SK-N-SH (cell line): ENCODE data around the gene KCNC2.

Experiments
- CTCF ChIP-seq: fragments of 200-600 bp; sonication (generic); IDR thresholded peaks from 2 replicates; pipeline ENCODE4 v1.6.1; 2017; ENCODE audit warnings: antibody characterized with exemption, mild to moderate bottlenecking, moderate library complexity
- EP300 ChIP-seq, 2 experiments: IDR thresholded peaks; 2 replicates each; pipeline versions ENCODE4 v1.4.0 to v1.6.1; 2012; ENCODE audit warnings: borderline replicate concordance in 1 of 2, low read depth in 1 of 2, low read length in 1 of 2
- EZH2phosphoT487 ChIP-seq: fragments of 200-600 bp; sonication (generic); IDR thresholded peaks from 2 replicates; pipeline ENCODE4 v1.6.1; 2017; ENCODE audit warnings: low read depth, mixed run types, mild to moderate bottlenecking, antibody characterized with exemption, moderate library complexity, borderline replicate concordance
- JUND ChIP-seq: IDR thresholded peaks from 2 replicates; pipeline ENCODE4 v1.4.0; 2012
- MAX ChIP-seq: IDR thresholded peaks from 2 replicates; pipeline ENCODE4 v1.4.0; 2012; ENCODE audit warnings: low read depth
- NFIC ChIP-seq: IDR thresholded peaks from 2 replicates; pipeline ENCODE4 v1.4.0; 2012; ENCODE audit warnings: borderline replicate concordance
- NRF1 ChIP-seq: IDR thresholded peaks from 2 replicates; pipeline ENCODE4 v1.6.1; 2012; ENCODE audit warnings: low read depth, mild to moderate bottlenecking, low read length
- POLR2AphosphoS5 ChIP-seq: IDR thresholded peaks from 2 replicates; pipeline ENCODE4 v1.6.1; 2012; ENCODE audit warnings: low read depth, low read length
- RAD21 ChIP-seq: IDR thresholded peaks from 2 replicates; pipeline ENCODE4 v1.6.1; 2012; ENCODE audit warnings: mild to moderate bottlenecking, low read length
- TCF12 ChIP-seq: IDR thresholded peaks from 2 replicates; pipeline ENCODE4 v1.4.0; 2012
- YY1 ChIP-seq: IDR thresholded peaks from 2 replicates; pipeline ENCODE4 v1.4.0; 2012; ENCODE audit warnings: low read depth, mild to moderate bottlenecking
- TF ChIP-seq, protein P1 (sequence below): fragments of 150-350 bp; IDR thresholded peaks from 2 replicates; pipeline ENCODE4 v1.6.1; 2016; ENCODE audit warnings: mild to moderate bottlenecking, low read depth, low read length
- TF ChIP-seq, protein P2 (sequence below): IDR thresholded peaks from 2 replicates; pipeline ENCODE4 v1.6.1; 2012; ENCODE audit warnings: mild to moderate bottlenecking, low read depth, low read length, moderate library complexity

DNA sequence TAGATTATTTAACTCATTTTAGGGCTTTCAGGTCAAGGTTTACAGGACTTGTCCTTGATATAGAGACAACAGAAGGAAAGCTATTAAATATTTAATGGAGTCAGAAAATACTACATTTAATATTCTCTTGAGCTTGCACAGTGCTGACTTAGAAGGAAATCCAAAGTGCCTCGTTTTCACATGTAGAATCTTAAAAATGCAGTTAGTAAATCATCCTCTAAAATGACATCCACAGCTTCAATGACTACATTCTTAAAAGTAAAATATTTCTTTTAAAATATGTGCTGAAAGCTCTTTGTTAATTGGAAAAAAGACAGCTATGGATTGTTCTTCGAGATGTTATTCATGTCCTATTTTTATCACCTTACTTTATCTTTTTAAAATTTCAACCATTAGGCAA is 146.9 kb downstream of the KCNC2 start:
- no peak for TF ChIP-seq EP300 (IDR thresholded peaks at IDR 0.05; ENCODE audit: borderline replicate concordance in 1 of 2, low read depth in 1 of 2, low read length in 1 of 2)
- TF ChIP-seq JUND: no peak
- TF ChIP-seq POLR2AphosphoS5: no peak
- TF ChIP-seq CTCF: no peak
- TF ChIP-seq NFIC: no peak
- TF ChIP-seq RAD21: no peak
- no peak for TF ChIP-seq NRF1
- TF ChIP-seq, protein P1, sequence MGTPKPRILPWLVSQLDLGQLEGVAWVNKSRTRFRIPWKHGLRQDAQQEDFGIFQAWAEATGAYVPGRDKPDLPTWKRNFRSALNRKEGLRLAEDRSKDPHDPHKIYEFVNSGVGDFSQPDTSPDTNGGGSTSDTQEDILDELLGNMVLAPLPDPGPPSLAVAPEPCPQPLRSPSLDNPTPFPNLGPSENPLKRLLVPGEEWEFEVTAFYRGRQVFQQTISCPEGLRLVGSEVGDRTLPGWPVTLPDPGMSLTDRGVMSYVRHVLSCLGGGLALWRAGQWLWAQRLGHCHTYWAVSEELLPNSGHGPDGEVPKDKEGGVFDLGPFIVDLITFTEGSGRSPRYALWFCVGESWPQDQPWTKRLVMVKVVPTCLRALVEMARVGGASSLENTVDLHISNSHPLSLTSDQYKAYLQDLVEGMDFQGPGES: no peak
- TF ChIP-seq, protein P2, sequence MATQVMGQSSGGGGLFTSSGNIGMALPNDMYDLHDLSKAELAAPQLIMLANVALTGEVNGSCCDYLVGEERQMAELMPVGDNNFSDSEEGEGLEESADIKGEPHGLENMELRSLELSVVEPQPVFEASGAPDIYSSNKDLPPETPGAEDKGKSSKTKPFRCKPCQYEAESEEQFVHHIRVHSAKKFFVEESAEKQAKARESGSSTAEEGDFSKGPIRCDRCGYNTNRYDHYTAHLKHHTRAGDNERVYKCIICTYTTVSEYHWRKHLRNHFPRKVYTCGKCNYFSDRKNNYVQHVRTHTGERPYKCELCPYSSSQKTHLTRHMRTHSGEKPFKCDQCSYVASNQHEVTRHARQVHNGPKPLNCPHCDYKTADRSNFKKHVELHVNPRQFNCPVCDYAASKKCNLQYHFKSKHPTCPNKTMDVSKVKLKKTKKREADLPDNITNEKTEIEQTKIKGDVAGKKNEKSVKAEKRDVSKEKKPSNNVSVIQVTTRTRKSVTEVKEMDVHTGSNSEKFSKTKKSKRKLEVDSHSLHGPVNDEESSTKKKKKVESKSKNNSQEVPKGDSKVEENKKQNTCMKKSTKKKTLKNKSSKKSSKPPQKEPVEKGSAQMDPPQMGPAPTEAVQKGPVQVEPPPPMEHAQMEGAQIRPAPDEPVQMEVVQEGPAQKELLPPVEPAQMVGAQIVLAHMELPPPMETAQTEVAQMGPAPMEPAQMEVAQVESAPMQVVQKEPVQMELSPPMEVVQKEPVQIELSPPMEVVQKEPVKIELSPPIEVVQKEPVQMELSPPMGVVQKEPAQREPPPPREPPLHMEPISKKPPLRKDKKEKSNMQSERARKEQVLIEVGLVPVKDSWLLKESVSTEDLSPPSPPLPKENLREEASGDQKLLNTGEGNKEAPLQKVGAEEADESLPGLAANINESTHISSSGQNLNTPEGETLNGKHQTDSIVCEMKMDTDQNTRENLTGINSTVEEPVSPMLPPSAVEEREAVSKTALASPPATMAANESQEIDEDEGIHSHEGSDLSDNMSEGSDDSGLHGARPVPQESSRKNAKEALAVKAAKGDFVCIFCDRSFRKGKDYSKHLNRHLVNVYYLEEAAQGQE: no peak
- TF ChIP-seq TCF12: no peak
- TF ChIP-seq MAX: no peak
- TF ChIP-seq EZH2phosphoT487: no peak
- TF ChIP-seq YY1: no peak
